Measurements from ENCODE around the gene SPAG17.

Gene SPAG17

GRCh38 chr1:118081387-118081786 is 103.6 kb downstream of the SPAG17 start:
- DNase-seq (ENCODE audit: low spot score) = no peak

DNA sequence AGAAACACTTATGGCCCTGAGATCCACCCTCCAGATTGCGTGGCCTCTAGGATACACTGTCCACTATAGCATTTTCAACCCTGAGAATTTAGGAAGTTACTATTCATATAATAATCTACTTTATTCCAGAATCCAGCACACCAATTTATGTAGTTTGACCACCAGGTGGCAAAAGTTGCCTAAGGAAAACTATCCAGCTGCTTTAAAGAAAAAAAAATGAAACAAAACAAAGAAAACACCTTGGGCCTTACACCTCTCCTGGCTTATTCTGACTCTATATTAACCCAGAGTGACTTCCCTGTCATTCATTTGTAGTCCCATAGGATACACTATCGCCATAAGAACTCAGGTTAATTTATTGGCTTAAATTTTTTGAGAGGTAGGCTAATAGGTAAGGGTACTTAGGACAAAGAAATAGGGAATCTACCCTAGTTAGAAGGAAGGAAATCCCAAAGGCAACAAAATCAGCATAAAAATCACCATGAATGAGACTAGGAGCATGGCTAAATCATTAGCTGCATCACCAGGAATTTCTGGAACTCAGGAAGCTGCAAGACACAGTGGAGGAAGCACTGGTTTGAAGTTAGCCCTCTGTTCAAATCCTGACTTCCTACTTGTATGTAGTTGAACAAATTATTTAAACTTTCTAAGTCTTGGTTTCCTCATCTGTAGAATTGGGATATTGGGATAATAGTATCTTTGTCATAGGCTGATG is 107.5 kb downstream of the SPAG17 start:
- no peak for DNase-seq (ENCODE audit: low spot score)

DNA sequence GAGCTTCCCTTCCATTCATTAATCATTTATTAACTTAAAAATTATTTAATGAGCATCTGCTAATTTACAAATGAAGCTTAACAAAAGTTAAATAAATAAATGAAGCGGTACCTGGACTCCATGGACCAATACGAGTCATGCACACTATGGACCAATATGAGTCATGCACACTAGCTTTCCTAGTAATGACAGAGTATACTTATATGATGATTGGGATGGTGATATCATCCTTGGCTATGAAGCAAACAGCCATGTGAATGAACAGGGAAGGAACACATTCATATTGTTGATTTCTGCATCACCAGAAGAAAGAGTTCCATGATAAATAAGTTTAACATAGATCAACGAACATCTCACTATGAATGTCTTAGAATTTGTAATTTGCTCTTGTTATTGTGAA is 109.9 kb downstream of the SPAG17 start:
- no peak for DNase-seq (ENCODE audit: low spot score)

GRCh38 chr1:118073648-118074435 is 111.2 kb downstream of the SPAG17 start:
- no peak for DNase-seq (ENCODE audit: low spot score)

DNA sequence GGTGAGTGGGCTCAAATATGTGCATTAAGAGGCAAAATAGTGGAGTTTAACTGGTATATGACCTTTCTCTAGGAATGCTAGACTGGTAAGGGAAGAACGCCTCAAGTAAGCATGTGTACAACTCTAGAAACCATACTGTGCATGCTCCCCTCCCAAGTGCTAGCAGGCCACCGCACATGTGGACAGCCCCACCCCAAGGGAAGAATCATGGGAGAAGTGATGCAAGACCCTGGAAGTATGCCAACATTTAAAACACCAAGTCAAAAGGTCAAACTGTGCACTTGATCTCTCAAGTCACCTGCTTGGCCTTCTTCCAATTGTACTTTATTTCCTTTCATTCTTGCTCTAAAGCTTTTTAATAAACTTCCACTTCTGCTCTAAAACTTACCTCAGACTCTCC is 135.0 kb downstream of the SPAG17 start:
- no peak for DNase-seq (ENCODE audit: low spot score)

DNA sequence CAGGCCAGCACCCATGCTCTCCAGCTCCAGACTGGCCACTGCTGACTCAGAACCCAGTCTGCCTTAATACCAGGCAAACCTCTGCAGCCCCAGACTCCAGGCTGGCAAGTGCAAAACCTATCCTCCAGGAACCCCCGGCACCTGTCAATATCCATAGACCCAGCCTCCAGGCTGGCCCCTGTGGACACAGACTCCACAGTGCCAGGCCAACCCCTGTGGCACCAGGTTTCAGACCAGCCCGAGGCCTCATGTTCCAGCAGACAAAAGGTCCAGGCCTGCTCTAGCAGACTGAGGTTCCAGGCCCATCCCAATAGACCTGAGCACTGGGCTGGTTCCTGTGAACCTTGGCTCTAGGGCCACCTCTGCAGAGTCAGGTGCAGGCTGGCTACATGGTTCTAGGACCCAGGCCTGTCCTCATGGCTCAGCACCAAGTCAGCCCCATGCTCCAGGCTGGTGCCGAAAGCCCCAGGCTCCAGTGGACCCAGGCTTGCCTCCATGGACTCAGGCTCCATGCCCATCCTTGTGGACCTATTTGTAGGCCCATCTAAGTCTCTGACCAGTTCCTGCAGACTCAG is 137.3 kb downstream of the SPAG17 start:
- DNase-seq (ENCODE audit: low spot score) = no peak

GRCh38 chr1:118047006-118047649 is 137.9 kb downstream of the SPAG17 start:
- no peak for DNase-seq (ENCODE audit: low spot score)

DNA sequence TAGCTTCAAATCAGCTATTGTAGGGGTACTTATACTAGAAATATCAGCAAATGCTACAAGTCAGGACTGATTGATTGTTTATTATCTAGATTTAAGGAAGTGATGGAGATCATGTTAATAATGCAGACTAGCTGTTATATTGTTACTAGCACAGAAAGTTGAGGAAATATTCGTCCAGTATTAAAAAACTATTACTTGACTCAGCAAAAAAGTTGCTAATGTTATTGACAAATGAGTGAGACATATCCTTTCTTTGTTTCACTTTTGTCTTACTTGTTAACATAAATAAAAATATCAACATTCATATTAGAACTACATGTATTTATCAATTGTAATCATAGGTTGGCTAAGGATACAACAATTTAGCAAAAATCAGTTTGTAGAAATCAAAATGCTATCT is 141.4 kb downstream of the SPAG17 start:
- DNase-seq (ENCODE audit: low spot score) = no peak

GRCh38 chr1:118042501-118042900 is 142.5 kb downstream of the SPAG17 start:
- no peak for DNase-seq (ENCODE audit: low spot score)

DNA sequence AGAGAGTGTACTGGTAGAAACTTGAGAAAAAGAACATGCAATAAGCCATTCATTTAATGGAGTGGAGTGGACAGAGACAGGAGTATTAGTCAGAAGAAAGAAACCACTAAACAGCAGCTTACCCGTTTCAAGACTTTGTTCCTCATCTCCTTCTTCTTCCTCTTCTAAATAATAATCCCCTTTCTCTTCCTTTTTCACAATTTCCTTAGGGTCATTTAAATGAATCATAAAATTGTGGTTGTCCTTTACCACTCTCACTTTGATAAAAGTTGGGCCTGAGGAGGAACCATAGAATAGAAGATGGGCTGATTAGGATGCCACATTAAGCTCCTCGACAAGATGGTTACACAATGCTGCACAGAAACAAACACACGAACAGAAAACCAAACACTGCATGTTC is 145.9 kb downstream of the SPAG17 start:
- no peak for DNase-seq (ENCODE audit: low spot score)

- DNase-seq (ENCODE audit: low spot score) = no peak
Observed at GRCh38 chr1:118032883-118033282, 152.1 kb downstream of the SPAG17 start.

GRCh38 chr1:118028267-118028666 is 156.8 kb downstream of the SPAG17 start:
- no peak for DNase-seq (ENCODE audit: low spot score)

DNA sequence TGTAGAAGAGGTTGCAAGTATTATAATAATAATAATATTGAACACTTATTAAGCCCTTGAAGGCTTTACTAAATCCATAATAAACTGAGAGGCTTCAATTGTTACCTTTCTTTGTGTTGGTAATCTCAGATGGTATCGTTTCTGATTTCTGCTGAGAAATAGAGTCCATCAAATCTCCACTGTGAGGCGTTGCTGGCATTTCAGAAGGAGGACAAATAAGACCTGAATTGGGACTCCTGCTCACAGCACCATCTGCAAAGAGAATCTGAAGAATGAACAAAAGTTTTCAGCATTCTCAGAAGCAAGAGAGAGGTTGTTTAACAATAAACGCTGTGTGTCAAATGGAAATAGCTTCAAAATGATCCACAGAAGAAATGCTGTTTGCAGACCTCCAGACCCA is 161.8 kb downstream of the SPAG17 start:
- DNase-seq (ENCODE audit: low spot score) = no peak

GRCh38 chr1:118021668-118022067 is 163.4 kb downstream of the SPAG17 start:
- DNase-seq (ENCODE audit: low spot score) = no peak

GRCh38 chr1:118018060-118018459 is 167.0 kb downstream of the SPAG17 start:
- DNase-seq (ENCODE audit: low spot score) = no peak

DNA sequence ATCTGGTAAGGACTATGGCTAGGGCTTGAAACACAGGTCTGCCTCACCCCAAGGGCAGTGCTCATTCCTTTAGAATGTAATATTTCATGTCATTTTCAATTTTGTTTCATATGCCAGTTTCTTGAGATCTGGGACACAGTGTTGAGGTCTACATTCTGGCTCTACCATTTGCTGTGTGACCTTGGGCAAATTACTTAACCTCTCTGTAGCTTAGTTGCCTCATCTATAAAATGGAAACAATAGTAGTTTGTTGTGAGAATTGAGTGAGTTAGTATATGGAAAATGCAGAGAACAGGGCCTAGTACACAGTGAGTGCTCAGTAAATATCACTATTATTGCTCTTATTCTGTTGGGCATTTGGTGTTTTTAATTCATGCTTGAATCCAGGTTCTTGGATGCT is 171.1 kb downstream of the SPAG17 start:
- no peak for DNase-seq (ENCODE audit: low spot score)

DNA sequence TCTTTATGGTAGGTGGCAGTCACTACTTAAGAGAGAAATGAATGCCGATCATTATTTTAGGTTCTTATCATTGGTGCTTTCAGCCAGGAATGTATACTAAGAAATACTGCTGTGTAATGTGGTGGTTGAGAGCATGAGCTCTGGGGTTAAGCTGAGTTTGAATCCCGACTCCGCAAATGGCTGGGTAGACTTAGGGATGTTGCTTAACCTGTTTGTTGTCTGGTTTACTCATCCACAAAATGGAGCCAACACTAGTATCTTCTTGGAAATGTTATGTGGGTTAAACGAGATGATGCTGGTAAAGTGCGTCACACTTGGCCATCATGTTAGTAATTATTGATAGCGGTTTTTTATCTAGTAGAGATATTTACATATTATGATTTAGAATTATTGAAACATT is 171.7 kb downstream of the SPAG17 start:
- no peak for DNase-seq (ENCODE audit: low spot score)

DNA sequence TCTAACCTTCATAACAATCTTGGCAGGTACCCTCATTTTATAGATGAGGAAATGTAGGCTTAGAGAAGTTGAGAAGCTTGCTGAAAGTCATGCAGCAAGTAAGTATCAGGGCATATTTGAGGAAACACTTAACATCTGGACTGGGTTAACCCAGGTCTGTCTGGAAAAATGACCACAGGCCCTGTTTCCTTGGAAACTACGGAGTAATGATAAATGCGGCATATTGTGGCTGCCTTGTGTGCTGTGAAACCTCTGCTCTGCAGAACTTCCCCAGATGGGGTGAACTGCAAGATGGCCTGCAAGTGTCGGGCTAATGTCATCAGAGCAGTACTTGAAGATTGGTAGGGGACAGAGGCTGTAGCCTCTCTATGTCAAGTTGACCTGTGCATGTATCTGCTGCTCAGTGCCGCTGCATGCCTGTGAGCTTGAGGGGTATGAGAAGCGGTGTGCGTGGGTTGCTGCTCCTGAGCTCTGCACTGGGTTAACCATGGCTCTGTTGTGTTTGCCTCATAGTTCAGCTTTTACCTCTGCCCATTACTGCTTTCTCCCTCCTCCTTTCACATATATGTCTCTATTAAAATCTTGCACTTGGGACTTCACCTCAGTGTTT is 172.4 kb downstream of the SPAG17 start:
- DNase-seq (ENCODE audit: low spot score) = no peak

DNA sequence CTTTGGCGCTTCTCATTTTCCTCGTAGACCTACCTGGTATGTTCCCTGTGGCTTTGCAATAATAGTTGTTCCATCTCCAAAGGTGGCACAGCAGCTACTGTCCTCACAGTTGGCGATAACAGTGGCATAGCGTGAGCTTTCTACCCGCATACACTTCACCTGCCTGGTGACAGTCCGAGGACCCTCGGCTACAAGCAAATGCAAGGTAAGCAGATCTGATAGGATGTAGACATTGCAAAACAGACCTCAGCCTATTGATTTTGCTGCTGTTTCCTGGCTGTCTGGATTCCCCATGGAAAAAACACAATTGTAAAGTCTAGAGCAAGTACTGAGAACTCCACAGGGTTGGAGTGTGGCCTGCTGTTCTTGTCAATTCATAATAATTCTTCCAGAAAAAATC is 177.0 kb downstream of the SPAG17 start:
- DNase-seq (ENCODE audit: low spot score) = no peak

GRCh38 chr1:118007391-118007790 is 177.6 kb downstream of the SPAG17 start:
- DNase-seq (ENCODE audit: low spot score) = no peak

GRCh38 chr1:118004312-118004711 is 180.7 kb downstream of the SPAG17 start:
- no peak for DNase-seq (ENCODE audit: low spot score)

GRCh38 chr1:117985973-117986372 is 199.1 kb downstream of the SPAG17 start:
- DNase-seq (ENCODE audit: low spot score) = no peak

Data from SK-N-DZ (cell line).